ENCODE results near the gene DCST2. TPM values are rescaled to one million over a fixed set of nuclear protein-coding genes. Genes with fewer than 3 reads are reported as not detected.
A peak's percentile ranks its signal among the peaks of the same experiment; 100 is the strongest.
"Not testable (repeated sequence)": the region's sequence is repeated elsewhere in the genome, so short reads cannot be mapped to it uniquely, and the experiment has no call there.

DCST2 gene
- total RNA-seq, 1 donor from 2014 or later, result 2.8 TPM

DNA sequence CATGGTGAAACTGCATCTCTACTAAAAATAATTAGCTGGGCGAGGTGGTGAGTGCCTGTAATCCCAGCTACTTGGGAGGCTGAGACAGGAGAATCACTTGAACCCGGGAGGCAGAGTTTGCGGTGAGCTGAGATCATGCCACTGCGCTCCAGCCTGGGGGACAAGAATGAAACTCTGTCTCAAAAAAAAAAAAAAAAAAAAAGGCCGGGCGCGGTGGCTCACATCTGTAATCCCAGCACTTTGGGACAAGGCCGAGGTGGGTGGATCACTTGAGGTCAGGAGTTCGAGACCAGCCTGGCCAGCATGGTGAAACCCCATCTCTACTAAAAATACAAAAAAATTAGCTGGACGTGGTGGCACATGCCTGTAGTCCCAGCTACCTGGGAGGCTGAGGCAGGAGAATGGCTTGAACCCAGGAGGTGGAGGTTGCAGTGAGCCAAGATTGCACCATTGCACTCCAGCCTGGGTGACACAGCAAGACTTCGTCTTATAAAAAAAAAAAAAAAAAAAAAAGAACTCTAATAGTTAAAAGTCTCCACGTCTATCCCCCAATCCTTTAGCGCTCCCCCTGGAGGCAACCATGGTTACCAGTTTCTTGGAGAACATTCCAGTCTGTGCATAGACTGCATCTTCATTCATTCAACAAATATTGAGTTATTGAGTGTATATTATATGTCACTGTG is 38.1 kb downstream of the DCST2 start:
- TF ChIP-seq, protein P1, sequence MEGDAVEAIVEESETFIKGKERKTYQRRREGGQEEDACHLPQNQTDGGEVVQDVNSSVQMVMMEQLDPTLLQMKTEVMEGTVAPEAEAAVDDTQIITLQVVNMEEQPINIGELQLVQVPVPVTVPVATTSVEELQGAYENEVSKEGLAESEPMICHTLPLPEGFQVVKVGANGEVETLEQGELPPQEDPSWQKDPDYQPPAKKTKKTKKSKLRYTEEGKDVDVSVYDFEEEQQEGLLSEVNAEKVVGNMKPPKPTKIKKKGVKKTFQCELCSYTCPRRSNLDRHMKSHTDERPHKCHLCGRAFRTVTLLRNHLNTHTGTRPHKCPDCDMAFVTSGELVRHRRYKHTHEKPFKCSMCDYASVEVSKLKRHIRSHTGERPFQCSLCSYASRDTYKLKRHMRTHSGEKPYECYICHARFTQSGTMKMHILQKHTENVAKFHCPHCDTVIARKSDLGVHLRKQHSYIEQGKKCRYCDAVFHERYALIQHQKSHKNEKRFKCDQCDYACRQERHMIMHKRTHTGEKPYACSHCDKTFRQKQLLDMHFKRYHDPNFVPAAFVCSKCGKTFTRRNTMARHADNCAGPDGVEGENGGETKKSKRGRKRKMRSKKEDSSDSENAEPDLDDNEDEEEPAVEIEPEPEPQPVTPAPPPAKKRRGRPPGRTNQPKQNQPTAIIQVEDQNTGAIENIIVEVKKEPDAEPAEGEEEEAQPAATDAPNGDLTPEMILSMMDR (IDR thresholded peaks at IDR 0.05; ENCODE audit: unreplicated experiment), result peak; percentile 24
- not testable (repeated sequence) for H3K9me3 Mint-ChIP-seq (ENCODE audit: unreplicated experiment); H3K27ac Mint-ChIP-seq (ENCODE audit: unreplicated experiment); H3K4me3 Mint-ChIP-seq (ENCODE audit: unreplicated experiment); H3K27me3 Mint-ChIP-seq (ENCODE audit: unreplicated experiment); H3K36me3 Mint-ChIP-seq (ENCODE audit: low read depth, unreplicated experiment)
- H3K4me1 Mint-ChIP-seq (ENCODE audit: unreplicated experiment), result peaks cover 15% of the 10 kb centered on the region
- peak; percentile 71 for DNase-seq (ENCODE audit: low spot score)

DNA sequence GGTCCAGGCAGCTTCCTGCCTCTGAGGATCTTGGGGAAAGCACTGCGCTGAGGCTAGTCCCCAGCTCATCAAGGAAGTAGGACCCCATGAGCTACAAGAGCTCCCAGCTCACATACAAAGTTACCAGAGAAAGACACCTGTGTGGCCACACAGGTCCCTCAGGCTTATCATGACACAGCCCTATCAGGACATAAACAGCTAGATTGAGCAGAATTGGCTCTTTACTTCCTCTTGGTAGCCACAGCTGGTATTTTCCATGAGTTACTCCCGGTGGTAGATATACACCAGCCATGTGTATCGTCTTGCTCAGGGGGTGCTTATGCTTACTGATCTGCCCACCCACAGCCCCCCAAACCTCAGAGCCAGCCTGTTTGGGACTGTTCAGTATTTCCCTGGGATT is 39.0 kb downstream of the DCST2 start:
- peaks cover 11% of the 10 kb centered on the region for H3K4me1 Mint-ChIP-seq (ENCODE audit: unreplicated experiment)
- no peaks in the 10 kb centered on the region for H3K9me3 Mint-ChIP-seq (ENCODE audit: unreplicated experiment)
- TF ChIP-seq, protein P1 (IDR thresholded peaks at IDR 0.05; ENCODE audit: unreplicated experiment), result no peak
- H3K27me3 Mint-ChIP-seq (ENCODE audit: unreplicated experiment), result peaks cover 6% of the 10 kb centered on the region
- H3K36me3 Mint-ChIP-seq (ENCODE audit: low read depth, unreplicated experiment), result peaks cover 3% of the 10 kb centered on the region
- no peak overlapping the region for H3K27ac Mint-ChIP-seq (ENCODE audit: unreplicated experiment)
- H3K4me3 Mint-ChIP-seq (ENCODE audit: unreplicated experiment), result peak overlapping the region; percentile 63
- no peak for DNase-seq (ENCODE audit: low spot score)

DNA sequence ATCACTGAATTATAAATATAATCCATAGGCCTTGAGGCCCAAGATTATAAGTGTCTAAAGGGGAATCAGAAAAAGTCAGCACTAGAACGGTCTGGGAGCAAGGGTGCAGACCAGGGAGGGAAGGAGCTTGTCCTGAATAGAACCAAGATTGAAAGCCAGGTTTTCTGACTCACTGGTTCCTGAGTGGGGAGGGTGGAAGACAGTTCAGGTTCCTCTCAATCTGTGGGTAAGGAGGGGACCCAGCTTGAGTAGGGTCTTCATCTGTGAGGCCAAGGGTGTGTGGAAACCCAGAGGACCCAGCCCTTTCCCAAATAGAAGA is 39.4 kb downstream of the DCST2 start:
- Mint-ChIP-seq H3K36me3 (ENCODE audit: low read depth, unreplicated experiment) (peaks cover 5% of the 10 kb centered on the region), H3K9me3 (ENCODE audit: unreplicated experiment) (no peaks in the 10 kb centered on the region), H3K4me1 (ENCODE audit: unreplicated experiment) (peaks cover 12% of the 10 kb centered on the region), H3K27ac (ENCODE audit: unreplicated experiment) (no peak overlapping the region), H3K27me3 (ENCODE audit: unreplicated experiment) (peaks cover 6% of the 10 kb centered on the region), H3K4me3 (ENCODE audit: unreplicated experiment) (peak overlapping the region; percentile 12)
- TF ChIP-seq, protein P1 (IDR thresholded peaks at IDR 0.05; ENCODE audit: unreplicated experiment), result no peak
- no peak for DNase-seq (ENCODE audit: low spot score)

DNA sequence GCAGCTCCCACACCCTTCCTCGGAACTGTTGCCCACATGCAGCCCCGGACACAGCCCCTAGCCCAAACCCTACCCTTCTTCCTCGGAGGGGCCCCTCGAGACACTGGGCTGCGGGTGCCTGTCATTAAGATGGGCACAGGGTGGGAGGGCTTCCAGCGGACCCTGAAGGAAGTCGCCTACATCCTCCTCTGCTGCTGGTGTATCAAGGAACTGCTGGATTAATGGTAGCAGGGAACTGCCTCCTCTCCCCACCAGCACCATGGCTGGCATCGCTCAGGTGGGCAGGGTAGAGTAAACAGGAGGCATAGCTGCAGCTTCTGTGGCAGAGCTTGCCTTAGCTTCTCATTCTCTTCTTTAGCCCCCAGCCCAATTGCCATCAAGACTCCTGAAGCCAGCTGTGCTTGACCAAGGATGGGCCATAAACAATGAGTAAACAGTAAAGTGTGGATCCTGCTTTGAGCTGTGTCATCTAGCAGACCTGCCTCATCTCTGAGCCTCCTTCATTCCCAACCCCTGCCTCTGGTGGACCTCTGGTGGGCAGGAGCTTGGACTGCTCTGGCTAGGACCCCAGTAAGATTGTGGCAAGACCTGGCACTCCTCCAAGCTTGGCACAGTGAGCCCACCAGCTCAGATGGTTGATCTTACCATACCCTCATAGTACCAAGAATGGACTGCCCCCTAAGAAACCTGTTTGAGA is 39.9 kb downstream of the DCST2 start, which contains the start of gene LENEP:
LENEP (plus strand) TSS at position 15 of the 697 bp plus-strand sequence; CDS start at position 37, 22 bp downstream.
- H3K9me3 Mint-ChIP-seq (ENCODE audit: unreplicated experiment), result no peaks in the 10 kb centered on the region
- H3K27me3 Mint-ChIP-seq (ENCODE audit: unreplicated experiment), result peaks cover 1% of the 10 kb centered on the region
- peak within 1 kb of the TSS; percentile 12 for H3K4me3 Mint-ChIP-seq (ENCODE audit: unreplicated experiment)
- peaks cover 13% of the 10 kb centered on the region for H3K4me1 Mint-ChIP-seq (ENCODE audit: unreplicated experiment)
- peaks cover 9% of the 10 kb centered on the region for H3K36me3 Mint-ChIP-seq (ENCODE audit: low read depth, unreplicated experiment)
- TF ChIP-seq, protein P1 (IDR thresholded peaks at IDR 0.05; ENCODE audit: unreplicated experiment), result no peak
- no peak within 1 kb of the TSS for H3K27ac Mint-ChIP-seq (ENCODE audit: unreplicated experiment)
- no peak for DNase-seq (ENCODE audit: low spot score)

Data from endothelial cell (in vitro differentiated cells).